GM12878 (cell line): Measurements from ENCODE around the gene CREBRF. TPM values are rescaled to one million over a fixed set of nuclear protein-coding genes. Genes with fewer than 3 reads are reported as not detected.

ENCODE experiments used
- BHLHE40 ChIP-seq, 2 experiments: fragments of 450-650 bp in 1 of 2; IDR thresholded peaks; 2 replicates each; pipeline ENCODE4 v1.6.1; 2011 to 2017; ENCODE audit warnings: low read depth in 2 of 2, borderline replicate concordance in 1 of 2, improper control_type of control experiment in 1 of 2, low read length in 1 of 2, mild to moderate bottlenecking in 1 of 2
- CHD2 ChIP-seq: IDR thresholded peaks from 2 replicates; pipeline ENCODE4 v1.6.1; 2011; ENCODE audit warnings: low read depth, low read length, improper control_type of control experiment, borderline replicate concordance
- ESRRA ChIP-seq: IDR thresholded peaks from 2 replicates; pipeline ENCODE4 v1.6.1; 2012; ENCODE audit warnings: mild to moderate bottlenecking, low read length, improper control_type of control experiment
- EZH2 ChIP-seq: IDR thresholded peaks from 2 replicates; pipeline ENCODE4 v1.6.1; 2012; ENCODE audit warnings: low read depth, mild to moderate bottlenecking, control low read depth, inconsistent platforms, low read length, borderline replicate concordance; ENCODE audit not compliant: control insufficient read depth
- MYB ChIP-seq: fragments of 150-350 bp; IDR thresholded peaks from 2 replicates; pipeline ENCODE4 v1.6.1; 2014; ENCODE audit warnings: mild to moderate bottlenecking, low read depth, low read length, borderline replicate concordance
- NFXL1 ChIP-seq: fragments of 450-650 bp; IDR thresholded peaks from 2 replicates; pipeline ENCODE4 v1.6.1; 2017; ENCODE audit warnings: antibody characterized with exemption, mild to moderate bottlenecking, borderline replicate concordance
- NFYA ChIP-seq: IDR thresholded peaks from 2 replicates; pipeline ENCODE4 v1.6.1; 2011; ENCODE audit warnings: low read depth, mild to moderate bottlenecking, low read length, improper control_type of control experiment, borderline replicate concordance
- NR2C1 ChIP-seq: fragments of 450-650 bp; IDR thresholded peaks from 2 replicates; pipeline ENCODE4 v1.6.1; 2017; ENCODE audit warnings: antibody characterized with exemption, mild to moderate bottlenecking, moderate library complexity
- POLR2AphosphoS5 ChIP-seq: IDR thresholded peaks from 2 replicates; pipeline ENCODE4 v1.6.1; 2011; ENCODE audit warnings: mild to moderate bottlenecking, low read length, inconsistent platforms
- RBBP5 ChIP-seq: fragments of 200-600 bp; sonication (generic); conservative IDR thresholded peaks from 2 replicates; pipeline ENCODE4 v1.6.1; 2016
- SRF ChIP-seq, 2 experiments: IDR thresholded peaks; 2 replicates each; pipeline ENCODE4 v1.6.1; 2011; ENCODE audit warnings: low read depth in 2 of 2, low read length in 2 of 2, mild to moderate bottlenecking in 1 of 2, moderate library complexity in 1 of 2
- ZZZ3 ChIP-seq: IDR thresholded peaks from 2 replicates; pipeline ENCODE4 v1.6.1; 2011; ENCODE audit warnings: low read depth; ENCODE audit not compliant: control insufficient read depth, insufficient read length
- polyA plus RNA-seq, 11 experiments: library from polyadenylated mRNA; depleted of rRNA in 4 of 11; unstranded in 6 of 11; stranded (reverse) in 5 of 11; fragments of >200 nt; fragmentation: Nextera tagmentation in 4 of 11; fragmentation: Illumina TruSeq in 1 of 11; extraction: Ambion mirVana in 4 of 11; extraction: Trizol in 1 of 11; gene quantifications; 1 replicate in 1 of 11; 2 replicates in 10 of 11; pipeline versions ENCODE4 v1.2.1 to v1.2.3, GENCODE V29; 2011 to 2016; ENCODE audit warnings: inconsistent platforms in 2 of 11, missing spikeins in 2 of 11, low read depth in 1 of 11
- total RNA-seq, 4 experiments: library from RNA; depleted of rRNA in 3 of 4; stranded (reverse); fragments of >200 nt in 3 of 4; fragmentation: Illumina TruSeq in 1 of 4; extraction: Trizol in 1 of 4; gene quantifications; 2 replicates each; pipeline versions ENCODE4 v1.2.1 to v1.2.3, GENCODE V29; 2013 to 2021
- TF ChIP-seq, protein P1 (sequence below): IDR thresholded peaks from 2 replicates; pipeline ENCODE4 v1.6.1; 2012; ENCODE audit warnings: low read length, inconsistent platforms
- TF ChIP-seq, protein P2 (sequence below): fragments of 450-650 bp; IDR thresholded peaks from 2 replicates; pipeline ENCODE4 v1.6.1; 2017; ENCODE audit warnings: mild to moderate bottlenecking, low read depth, inconsistent platforms; ENCODE audit not compliant: poor library complexity, severe bottlenecking
- TF ChIP-seq, protein P3 (sequence below): fragments of 450-650 bp; conservative IDR thresholded peaks from 2 replicates; pipeline ENCODE4 v1.6.1; 2017; ENCODE audit warnings: mild to moderate bottlenecking, moderate library complexity
- TF ChIP-seq, protein P4 (sequence below): fragments of 450-650 bp; IDR thresholded peaks from 2 replicates; pipeline ENCODE4 v1.6.1; 2016; ENCODE audit warnings: mild to moderate bottlenecking
- TF ChIP-seq, protein P5 (sequence below): fragments of 450-650 bp; IDR thresholded peaks from 2 replicates; pipeline ENCODE4 v1.6.1; 2017; ENCODE audit warnings: mild to moderate bottlenecking, moderate library complexity

Gene CREBRF
- total and polyA plus RNA-seq, 10 of the 15 experiments (the other 5 are each of a cell fraction or from before 2014, with no cell fraction given), result 1.2 to 12.7 (median 3.9) TPM

DNA sequence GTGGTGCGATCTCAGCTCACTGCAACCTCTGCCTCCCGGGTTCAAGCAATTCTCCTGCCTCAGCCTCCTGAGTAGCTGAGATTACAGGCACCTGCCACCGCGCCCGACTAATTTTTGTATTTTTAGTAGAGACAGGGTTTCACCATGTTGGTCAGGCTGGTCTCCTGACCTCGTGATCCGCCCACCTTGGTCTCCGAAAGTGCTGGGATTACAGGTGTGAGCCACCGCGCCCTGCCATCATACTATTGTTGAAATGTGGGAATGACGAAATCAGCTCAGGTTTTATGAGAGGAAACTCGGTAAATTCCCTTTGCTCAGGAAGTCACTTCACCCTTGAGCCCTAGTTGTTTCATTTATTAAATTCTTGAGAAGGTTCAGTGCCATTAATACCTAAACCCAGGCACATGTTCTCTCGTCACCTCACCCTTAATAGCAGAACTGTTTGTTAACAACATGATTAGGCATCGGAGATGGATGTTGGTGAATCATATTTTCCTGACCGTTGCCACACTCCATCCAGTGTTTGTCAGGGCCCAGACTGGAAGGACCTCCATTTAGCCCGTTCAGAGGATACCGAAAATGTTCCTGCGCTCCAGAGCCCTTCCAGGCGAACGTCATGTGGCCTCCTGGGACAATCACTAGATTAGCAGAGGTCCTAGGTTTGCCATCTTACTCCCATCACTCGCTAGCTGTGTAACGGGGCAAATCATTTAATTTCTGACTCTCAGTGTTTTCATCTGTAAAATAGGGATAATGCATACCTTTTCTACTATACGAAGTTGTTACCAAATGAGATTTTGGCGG lies 20.0 kb upstream of the CREBRF start (continued):
- TF ChIP-seq BHLHE40 (IDR thresholded peaks at IDR 0.05; ENCODE audit: borderline replicate concordance in 1 of 2, low read depth in 2 of 2, low read length in 1 of 2), result peak; percentile 76 to 92
- no peak for TF ChIP-seq ZZZ3
- no peak for TF ChIP-seq NFXL1
- TF ChIP-seq POLR2AphosphoS5, result 0 out of 2 replicates have a peak, but pooled peaks have one; percentile 53
- TF ChIP-seq, protein P1, sequence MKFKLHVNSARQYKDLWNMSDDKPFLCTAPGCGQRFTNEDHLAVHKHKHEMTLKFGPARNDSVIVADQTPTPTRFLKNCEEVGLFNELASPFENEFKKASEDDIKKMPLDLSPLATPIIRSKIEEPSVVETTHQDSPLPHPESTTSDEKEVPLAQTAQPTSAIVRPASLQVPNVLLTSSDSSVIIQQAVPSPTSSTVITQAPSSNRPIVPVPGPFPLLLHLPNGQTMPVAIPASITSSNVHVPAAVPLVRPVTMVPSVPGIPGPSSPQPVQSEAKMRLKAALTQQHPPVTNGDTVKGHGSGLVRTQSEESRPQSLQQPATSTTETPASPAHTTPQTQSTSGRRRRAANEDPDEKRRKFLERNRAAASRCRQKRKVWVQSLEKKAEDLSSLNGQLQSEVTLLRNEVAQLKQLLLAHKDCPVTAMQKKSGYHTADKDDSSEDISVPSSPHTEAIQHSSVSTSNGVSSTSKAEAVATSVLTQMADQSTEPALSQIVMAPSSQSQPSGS, result peak; percentile 45; the same call in 1 of the 2 replicates
- no peak for TF ChIP-seq SRF (IDR thresholded peaks at IDR 0.05; ENCODE audit: low read depth in 2 of 2, low read length in 2 of 2)
- TF ChIP-seq NR2C1, result no peak
- TF ChIP-seq ESRRA, result no peak
- no peak for TF ChIP-seq EZH2
- TF ChIP-seq MYB, result 0 out of 2 replicates have a peak, but pooled peaks have one; percentile 52
- peak; percentile 12; the same call in 1 of the 2 replicates for TF ChIP-seq CHD2
- TF ChIP-seq, protein P2, sequence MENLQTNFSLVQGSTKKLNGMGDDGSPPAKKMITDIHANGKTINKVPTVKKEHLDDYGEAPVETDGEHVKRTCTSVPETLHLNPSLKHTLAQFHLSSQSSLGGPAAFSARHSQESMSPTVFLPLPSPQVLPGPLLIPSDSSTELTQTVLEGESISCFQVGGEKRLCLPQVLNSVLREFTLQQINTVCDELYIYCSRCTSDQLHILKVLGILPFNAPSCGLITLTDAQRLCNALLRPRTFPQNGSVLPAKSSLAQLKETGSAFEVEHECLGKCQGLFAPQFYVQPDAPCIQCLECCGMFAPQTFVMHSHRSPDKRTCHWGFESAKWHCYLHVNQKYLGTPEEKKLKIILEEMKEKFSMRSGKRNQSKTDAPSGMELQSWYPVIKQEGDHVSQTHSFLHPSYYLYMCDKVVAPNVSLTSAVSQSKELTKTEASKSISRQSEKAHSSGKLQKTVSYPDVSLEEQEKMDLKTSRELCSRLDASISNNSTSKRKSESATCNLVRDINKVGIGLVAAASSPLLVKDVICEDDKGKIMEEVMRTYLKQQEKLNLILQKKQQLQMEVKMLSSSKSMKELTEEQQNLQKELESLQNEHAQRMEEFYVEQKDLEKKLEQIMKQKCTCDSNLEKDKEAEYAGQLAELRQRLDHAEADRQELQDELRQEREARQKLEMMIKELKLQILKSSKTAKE, result peak; percentile 94
- TF ChIP-seq, protein P3, sequence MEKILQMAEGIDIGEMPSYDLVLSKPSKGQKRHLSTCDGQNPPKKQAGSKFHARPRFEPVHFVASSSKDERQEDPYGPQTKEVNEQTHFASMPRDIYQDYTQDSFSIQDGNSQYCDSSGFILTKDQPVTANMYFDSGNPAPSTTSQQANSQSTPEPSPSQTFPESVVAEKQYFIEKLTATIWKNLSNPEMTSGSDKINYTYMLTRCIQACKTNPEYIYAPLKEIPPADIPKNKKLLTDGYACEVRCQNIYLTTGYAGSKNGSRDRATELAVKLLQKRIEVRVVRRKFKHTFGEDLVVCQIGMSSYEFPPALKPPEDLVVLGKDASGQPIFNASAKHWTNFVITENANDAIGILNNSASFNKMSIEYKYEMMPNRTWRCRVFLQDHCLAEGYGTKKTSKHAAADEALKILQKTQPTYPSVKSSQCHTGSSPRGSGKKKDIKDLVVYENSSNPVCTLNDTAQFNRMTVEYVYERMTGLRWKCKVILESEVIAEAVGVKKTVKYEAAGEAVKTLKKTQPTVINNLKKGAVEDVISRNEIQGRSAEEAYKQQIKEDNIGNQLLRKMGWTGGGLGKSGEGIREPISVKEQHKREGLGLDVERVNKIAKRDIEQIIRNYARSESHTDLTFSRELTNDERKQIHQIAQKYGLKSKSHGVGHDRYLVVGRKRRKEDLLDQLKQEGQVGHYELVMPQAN, result no peak; the same call in 1 of the 2 replicates
- TF ChIP-seq RBBP5, result no peak
- TF ChIP-seq, protein P4, sequence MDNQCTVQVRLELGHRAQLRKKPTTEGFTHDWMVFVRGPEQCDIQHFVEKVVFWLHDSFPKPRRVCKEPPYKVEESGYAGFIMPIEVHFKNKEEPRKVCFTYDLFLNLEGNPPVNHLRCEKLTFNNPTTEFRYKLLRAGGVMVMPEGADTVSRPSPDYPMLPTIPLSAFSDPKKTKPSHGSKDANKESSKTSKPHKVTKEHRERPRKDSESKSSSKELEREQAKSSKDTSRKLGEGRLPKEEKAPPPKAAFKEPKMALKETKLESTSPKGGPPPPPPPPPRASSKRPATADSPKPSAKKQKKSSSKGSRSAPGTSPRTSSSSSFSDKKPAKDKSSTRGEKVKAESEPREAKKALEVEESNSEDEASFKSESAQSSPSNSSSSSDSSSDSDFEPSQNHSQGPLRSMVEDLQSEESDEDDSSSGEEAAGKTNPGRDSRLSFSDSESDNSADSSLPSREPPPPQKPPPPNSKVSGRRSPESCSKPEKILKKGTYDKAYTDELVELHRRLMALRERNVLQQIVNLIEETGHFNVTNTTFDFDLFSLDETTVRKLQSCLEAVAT, result peak; percentile 67; the same call in 1 of the 2 replicates
- TF ChIP-seq, protein P5, sequence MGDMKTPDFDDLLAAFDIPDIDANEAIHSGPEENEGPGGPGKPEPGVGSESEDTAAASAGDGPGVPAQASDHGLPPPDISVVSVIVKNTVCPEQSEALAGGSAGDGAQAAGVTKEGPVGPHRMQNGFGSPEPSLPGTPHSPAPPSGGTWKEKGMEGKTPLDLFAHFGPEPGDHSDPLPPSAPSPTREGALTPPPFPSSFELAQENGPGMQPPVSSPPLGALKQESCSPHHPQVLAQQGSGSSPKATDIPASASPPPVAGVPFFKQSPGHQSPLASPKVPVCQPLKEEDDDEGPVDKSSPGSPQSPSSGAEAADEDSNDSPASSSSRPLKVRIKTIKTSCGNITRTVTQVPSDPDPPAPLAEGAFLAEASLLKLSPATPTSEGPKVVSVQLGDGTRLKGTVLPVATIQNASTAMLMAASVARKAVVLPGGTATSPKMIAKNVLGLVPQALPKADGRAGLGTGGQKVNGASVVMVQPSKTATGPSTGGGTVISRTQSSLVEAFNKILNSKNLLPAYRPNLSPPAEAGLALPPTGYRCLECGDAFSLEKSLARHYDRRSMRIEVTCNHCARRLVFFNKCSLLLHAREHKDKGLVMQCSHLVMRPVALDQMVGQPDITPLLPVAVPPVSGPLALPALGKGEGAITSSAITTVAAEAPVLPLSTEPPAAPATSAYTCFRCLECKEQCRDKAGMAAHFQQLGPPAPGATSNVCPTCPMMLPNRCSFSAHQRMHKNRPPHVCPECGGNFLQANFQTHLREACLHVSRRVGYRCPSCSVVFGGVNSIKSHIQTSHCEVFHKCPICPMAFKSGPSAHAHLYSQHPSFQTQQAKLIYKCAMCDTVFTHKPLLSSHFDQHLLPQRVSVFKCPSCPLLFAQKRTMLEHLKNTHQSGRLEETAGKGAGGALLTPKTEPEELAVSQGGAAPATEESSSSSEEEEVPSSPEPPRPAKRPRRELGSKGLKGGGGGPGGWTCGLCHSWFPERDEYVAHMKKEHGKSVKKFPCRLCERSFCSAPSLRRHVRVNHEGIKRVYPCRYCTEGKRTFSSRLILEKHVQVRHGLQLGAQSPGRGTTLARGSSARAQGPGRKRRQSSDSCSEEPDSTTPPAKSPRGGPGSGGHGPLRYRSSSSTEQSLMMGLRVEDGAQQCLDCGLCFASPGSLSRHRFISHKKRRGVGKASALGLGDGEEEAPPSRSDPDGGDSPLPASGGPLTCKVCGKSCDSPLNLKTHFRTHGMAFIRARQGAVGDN, result peak; percentile 77
- TF ChIP-seq NFYA, result no peak
